SK-N-SH treated with all-trans-retinoic acid at 6 μM for 48 hours (cell line): ENCODE data around the gene OSBPL9.

Source experiments
- ATAC-seq: fragments of 200-7000 bp; cut with Tn5 transposase; 3 replicates; pipeline ENCODE4 v1.9.1; 2020; ENCODE audit warnings: mild to moderate bottlenecking, moderate library complexity
- ARNTL ChIP-seq: fragments of 450-650 bp; formaldehyde crosslinking; IDR thresholded peaks from 2 replicates; pipeline ENCODE4 v1.5.0; 2020; ENCODE audit warnings: low read depth, mild to moderate bottlenecking, moderate library complexity, borderline replicate concordance
- BACH2 ChIP-seq: fragments of 250-450 bp; sonication (Bioruptor Pico); IDR thresholded peaks from 2 replicates; pipeline ENCODE4 v1.9.0; 2021; ENCODE audit warnings: mild to moderate bottlenecking, borderline replicate concordance
- CREB5 ChIP-seq: fragments of 250-450 bp; sonication (Bioruptor Pico); IDR thresholded peaks from 2 replicates; pipeline ENCODE4 v1.5.1; 2020; ENCODE audit warnings: low read depth, mild to moderate bottlenecking, moderate library complexity
- CSDC2 ChIP-seq: fragments of 250-450 bp; sonication (Bioruptor Pico); IDR thresholded peaks from 2 replicates; pipeline ENCODE4 v1.5.0; 2020; ENCODE audit warnings: mild to moderate bottlenecking, moderate library complexity
- CSRNP3 ChIP-seq: fragments of 250-450 bp; sonication (Bioruptor Pico); IDR thresholded peaks from 2 replicates; pipeline ENCODE4 v1.5.1; 2021; ENCODE audit warnings: mild to moderate bottlenecking, moderate library complexity
- GLIS3 ChIP-seq: fragments of 250-450 bp; sonication (Bioruptor Pico); IDR thresholded peaks from 2 replicates; pipeline ENCODE4 v1.5.0; 2020; ENCODE audit warnings: mild to moderate bottlenecking, moderate library complexity
- OSR1 ChIP-seq: fragments of 250-450 bp; sonication (Bioruptor Pico); IDR thresholded peaks from 2 replicates; pipeline ENCODE4 v1.8.0; 2022; ENCODE audit warnings: moderate library complexity, mild to moderate bottlenecking, inconsistent platforms
- POU6F1 ChIP-seq: fragments of 250-450 bp; sonication (Bioruptor Pico); IDR thresholded peaks from 2 replicates; pipeline ENCODE4 v1.8.0; 2021; ENCODE audit warnings: low read depth, mild to moderate bottlenecking, moderate library complexity, borderline replicate concordance
- RARB ChIP-seq: fragments of 250-450 bp; sonication (Bioruptor Pico); IDR thresholded peaks from 2 replicates; pipeline ENCODE4 v1.8.0; 2021; ENCODE audit warnings: mild to moderate bottlenecking, moderate library complexity
- SNAI2 ChIP-seq: fragments of 250-450 bp; sonication (Bioruptor Pico); IDR thresholded peaks from 2 replicates; pipeline ENCODE4 v1.5.0; 2020; ENCODE audit warnings: mild to moderate bottlenecking, moderate library complexity
- TCF4 ChIP-seq: fragments of 250-450 bp; sonication (Bioruptor Pico); IDR thresholded peaks from 2 replicates; pipeline ENCODE4 v1.8.0; 2021; ENCODE audit warnings: mild to moderate bottlenecking, moderate library complexity, borderline replicate concordance
- TOX ChIP-seq: fragments of 250-450 bp; sonication (Bioruptor Pico); IDR thresholded peaks from 2 replicates; pipeline ENCODE4 v1.8.0; 2021; ENCODE audit warnings: mild to moderate bottlenecking, moderate library complexity, borderline replicate concordance
- TSHZ2 ChIP-seq: fragments of 250-450 bp; sonication (Bioruptor Pico); IDR thresholded peaks from 2 replicates; pipeline ENCODE4 v1.5.0; 2020; ENCODE audit warnings: mild to moderate bottlenecking, moderate library complexity
- ZFP30 ChIP-seq: fragments of 450-650 bp; formaldehyde crosslinking; IDR thresholded peaks from 2 replicates; pipeline ENCODE4 v1.5.0; 2022; ENCODE audit warnings: mild to moderate bottlenecking, moderate library complexity
- ZNF565 ChIP-seq: fragments of 450-650 bp; formaldehyde crosslinking; conservative IDR thresholded peaks from 2 replicates; pipeline ENCODE4 v1.5.0; 2020; ENCODE audit warnings: low read depth, mild to moderate bottlenecking, moderate library complexity
- ZNF70 ChIP-seq: fragments of 450-650 bp; formaldehyde crosslinking; IDR thresholded peaks from 2 replicates; pipeline ENCODE4 v1.5.0; 2020; ENCODE audit warnings: mild to moderate bottlenecking, moderate library complexity
- ZNF8 ChIP-seq: fragments of 450-650 bp; formaldehyde crosslinking; IDR thresholded peaks from 2 replicates; pipeline ENCODE4 v1.5.0; 2020; ENCODE audit warnings: mild to moderate bottlenecking, moderate library complexity

OSBPL9 gene

GRCh38 chr1:51719146-51719545, 102.3 kb downstream of the OSBPL9 start (continued):
- TF ChIP-seq POU6F1 (CRISPR knock-in tag) (no peak), OSR1 (CRISPR knock-in tag) (no peak), TCF4 (CRISPR knock-in tag) (no peak), CREB5 (CRISPR knock-in tag) (no peak), GLIS3 (CRISPR knock-in tag) (no peak), ARNTL (no peak), CSRNP3 (no peak), ZFP30 (CRISPR knock-in tag) (no peak), ZNF565 (no peak), ZNF8 (no peak)

- no peak for ATAC-seq
- no peak for TF ChIP-seq SNAI2
- no peak for TF ChIP-seq RARB (CRISPR knock-in tag)
- TF ChIP-seq OSR1 (CRISPR knock-in tag) = no peak
- no peak for TF ChIP-seq TSHZ2 (CRISPR knock-in tag)
- TF ChIP-seq ZFP30 (CRISPR knock-in tag) = no peak
- TF ChIP-seq TCF4 (CRISPR knock-in tag) = no peak
- TF ChIP-seq CREB5 (CRISPR knock-in tag) = no peak
- no peak for TF ChIP-seq ARNTL
- no peak for TF ChIP-seq BACH2 (CRISPR knock-in tag)
- no peak for TF ChIP-seq GLIS3 (CRISPR knock-in tag)
- TF ChIP-seq, all 23 proteins: peak for 0
These were observed 107.9 kb downstream of the OSBPL9 start for GRCh38 chr1:51724797-51725196.

- no peak for ATAC-seq
- TF ChIP-seq BACH2 (CRISPR knock-in tag) (no peak), ZNF70 (no peak)
These were observed 109.2 kb downstream of the OSBPL9 start for GRCh38 chr1:51726051-51726450.

- no peak for ATAC-seq
- TF ChIP-seq CSRNP3 (no peak), ZNF70 (no peak), SNAI2 (no peak), CSDC2 (CRISPR knock-in tag) (no peak), TOX (CRISPR knock-in tag) (no peak), BACH2 (CRISPR knock-in tag) (no peak), POU6F1 (CRISPR knock-in tag) (no peak)
These were observed 109.8 kb downstream of the OSBPL9 start for GRCh38 chr1:51726544-51727225.
